Jurkat, Clone E6-1 (cell line): ENCODE results near the gene NAT8. TPM values are rescaled to one million over a fixed set of nuclear protein-coding genes. Genes with fewer than 3 reads are reported as not detected.
"Not testable (repeated sequence)": the region's sequence is repeated elsewhere in the genome, so short reads cannot be mapped to it uniquely, and the experiment has no call there.

Source experiments
- DNase-seq: peaks from one replicate; pipeline ENCODE4 v3.0.0-alpha.2; 2011; ENCODE audit warnings: low read depth, low spot score
- H3K4me3 ChIP-seq: 2 replicates; pipeline ENCODE4 v1.5.1; 2011; ENCODE audit warnings: mild to moderate bottlenecking, low read length, control low read depth, moderate library complexity
- polyA plus RNA-seq: library from polyadenylated mRNA; unstranded; fragments of >200 nt; gene quantifications from one replicate; pipeline ENCODE4 v1.2.1, GENCODE V29; 2012; ENCODE audit warnings: missing spikeins; ENCODE audit not compliant: insufficient read length, insufficient read depth

NAT8 gene
- polyA plus RNA-seq = not detected

- DNase-seq = no peak
- H3K4me3 ChIP-seq = no peak within 1 kb of the TSS
These were observed at the start of gene NAT8 for GRCh38 chr2:73642338-73643018. NAT8 (minus strand) TSS chr2:73642422; CDS start chr2:73641628, 794 bp downstream.

- DNase-seq = peak; percentile 17
- H3K4me3 ChIP-seq = not testable (repeated sequence)
These were observed 48.3 kb upstream of the NAT8 start for GRCh38 chr2:73690372-73691088.

GRCh38 chr2:73688494-73688893 is 46.3 kb upstream of the NAT8 start:
- H3K4me3 ChIP-seq, DNase-seq: not testable (repeated sequence)

GRCh38 chr2:73685764-73686438 is 43.7 kb upstream of the NAT8 start:
- DNase-seq = no peak
- H3K4me3 ChIP-seq = no peak overlapping the region

GRCh38 chr2:73684905-73685304 is 42.7 kb upstream of the NAT8 start:
- not testable (repeated sequence) for DNase-seq, H3K4me3 ChIP-seq

GRCh38 chr2:73684325-73684724 is 42.1 kb upstream of the NAT8 start:
- not testable (repeated sequence) for DNase-seq

GRCh38 chr2:73679951-73680571 is 37.8 kb upstream of the NAT8 start:
- DNase-seq = peak; percentile 18
- not testable (repeated sequence) for H3K4me3 ChIP-seq

More at GRCh38 chr2:73684325-73684724, 42.1 kb upstream of the NAT8 start:
- H3K4me3 ChIP-seq = not testable (repeated sequence)

- not testable (repeated sequence) for DNase-seq
These were observed 37.0 kb upstream of the NAT8 start for GRCh38 chr2:73679237-73679636.

GRCh38 chr2:73678008-73678407 is 35.8 kb upstream of the NAT8 start:
- DNase-seq, H3K4me3 ChIP-seq: not testable (repeated sequence)

More at GRCh38 chr2:73679237-73679636, 37.0 kb upstream of the NAT8 start:
- not testable (repeated sequence) for H3K4me3 ChIP-seq

GRCh38 chr2:73676211-73676610 is 34.0 kb upstream of the NAT8 start:
- not testable (repeated sequence) for H3K4me3 ChIP-seq, DNase-seq

- not testable (repeated sequence) for H3K4me3 ChIP-seq, DNase-seq
These were observed 32.5 kb upstream of the NAT8 start for GRCh38 chr2:73674696-73675157.

- peak; percentile 24 for DNase-seq
- H3K4me3 ChIP-seq = not testable (repeated sequence)
These were observed 27.8 kb upstream of the NAT8 start for GRCh38 chr2:73669976-73670375.

- not testable (repeated sequence) for DNase-seq, H3K4me3 ChIP-seq
These were observed 25.0 kb upstream of the NAT8 start for GRCh38 chr2:73667239-73667638.

GRCh38 chr2:73654175-73654574 is 12.0 kb upstream of the NAT8 start:
- H3K4me3 ChIP-seq = no peak overlapping the region
- no peak for DNase-seq

GRCh38 chr2:73652348-73652747 is 10.1 kb upstream of the NAT8 start:
- H3K4me3 ChIP-seq = no peak overlapping the region
- DNase-seq = no peak

- H3K4me3 ChIP-seq = no peak overlapping the region
- no peak for DNase-seq
These were observed 9.5 kb upstream of the NAT8 start for GRCh38 chr2:73651591-73652230.

GRCh38 chr2:73647690-73648089 is 5.5 kb upstream of the NAT8 start:
- peak; percentile 41 for DNase-seq
- not testable (repeated sequence) for H3K4me3 ChIP-seq

GRCh38 chr2:73641767-73642062 is 507 bp downstream of the NAT8 start:
- no peak for DNase-seq
- H3K4me3 ChIP-seq = no peak overlapping the region
